Muscle of leg (tissue), 11 donors: ENCODE data around the gene CAND2. TPM values are rescaled to one million over a fixed set of nuclear protein-coding genes. Genes with fewer than 3 reads are reported as not detected.
"Not testable (repeated sequence)": the region's sequence is repeated elsewhere in the genome, so short reads cannot be mapped to it uniquely, and the experiment has no call there.

Experiments
- DNase-seq: peaks from one replicate; pipeline ENCODE4 v3.0.0; 2013
- H3K27ac ChIP-seq: one replicate; pipeline ENCODE4 v1.5.1; 2013; ENCODE audit warnings: mild to moderate bottlenecking, low read length, control low read depth
- H3K27me3 ChIP-seq: one replicate; pipeline ENCODE4 v1.6.1; 2013; ENCODE audit warnings: low read length; ENCODE audit not compliant: control insufficient read depth, insufficient read depth
- H3K36me3 ChIP-seq: one replicate; pipeline ENCODE4 v1.6.1; 2013; ENCODE audit warnings: low read length; ENCODE audit not compliant: control insufficient read depth, insufficient read depth
- H3K4me1 ChIP-seq: one replicate; pipeline ENCODE4 v1.6.1; 2013; ENCODE audit warnings: low read length; ENCODE audit not compliant: control insufficient read depth, insufficient read depth
- H3K4me3 ChIP-seq: one replicate; pipeline ENCODE4 v1.5.1; 2013; ENCODE audit warnings: low read length, control low read depth
- H3K9me3 ChIP-seq: replicated peaks from 2 replicates; pipeline ENCODE4 v1.6.1; 2013; ENCODE audit warnings: low read depth, low read length; ENCODE audit not compliant: control insufficient read depth
- WGBS: methylation state at CpG from one replicate; pipeline ENCODE4 v1.1.5; 2013; ENCODE audit warnings: missing lambda C conversion rate; ENCODE audit not compliant: insufficient coverage; 5-methylcytosine and 5-hydroxymethylcytosine counted together
- polyA plus RNA-seq, 8 donors: library from polyadenylated mRNA; unstranded; fragments of 120-200 nt; gene quantifications; one replicate each; pipeline versions ENCODE4 v1.2.1 to v1.2.3, GENCODE V29; 2013; ENCODE audit warnings: inconsistent platforms in 1 of 8, low replicate concordance in 1 of 8; ENCODE audit not compliant: insufficient read length in 8 of 8, insufficient read depth in 1 of 8
- total RNA-seq: library from RNA; stranded (reverse); fragments of 120-200 nt; gene quantifications from one replicate; pipeline ENCODE4 v1.2.4, GENCODE V29; 2013

CAND2 gene
- total and polyA plus RNA-seq, 9 donors, result 27.2 to 46.4 (median 35.2) TPM

DNA sequence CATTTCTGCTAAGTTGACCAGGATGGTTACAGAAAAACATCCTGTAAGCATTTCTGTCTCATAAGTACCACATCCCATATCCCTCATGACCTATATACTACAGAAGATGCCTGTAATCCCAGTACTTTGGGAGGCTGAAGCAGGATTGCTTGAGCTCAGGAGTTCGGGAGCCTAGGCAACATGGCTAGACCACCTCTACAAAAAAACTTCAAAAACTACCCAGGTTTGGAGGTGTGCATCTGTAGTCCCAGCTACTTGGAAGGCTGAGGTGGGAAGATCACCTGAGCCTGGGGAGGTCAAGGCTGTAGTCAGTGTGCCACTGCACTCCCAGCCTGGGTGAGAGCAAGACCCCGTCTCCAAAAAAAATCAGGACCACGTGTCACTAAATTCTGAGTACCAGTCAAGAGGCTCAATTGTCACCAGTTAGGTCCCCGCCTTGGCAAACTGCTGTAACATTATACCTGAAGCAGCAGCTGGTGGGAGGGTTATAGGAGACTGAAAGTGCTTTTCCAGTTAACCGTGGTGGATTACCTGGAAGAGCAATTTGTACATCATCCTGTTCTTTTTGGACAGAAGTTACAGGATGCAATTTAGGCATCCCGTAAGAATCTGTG, 38.7 kb downstream of the CAND2 start:
- H3K4me1 ChIP-seq, result peaks cover 21% of the 10 kb centered on the region
- no peak overlapping the region for H3K27ac ChIP-seq
- DNase-seq, result no peak
- 89% methylated on average over 3 of the region's 6 CpGs for WGBS
- H3K4me3 ChIP-seq, result no peak overlapping the region
- H3K27me3 ChIP-seq, result no peaks in the 10 kb centered on the region
- H3K36me3 ChIP-seq, result peaks cover 95% of the 10 kb centered on the region
- no peaks in the 10 kb centered on the region for H3K9me3 ChIP-seq

DNA sequence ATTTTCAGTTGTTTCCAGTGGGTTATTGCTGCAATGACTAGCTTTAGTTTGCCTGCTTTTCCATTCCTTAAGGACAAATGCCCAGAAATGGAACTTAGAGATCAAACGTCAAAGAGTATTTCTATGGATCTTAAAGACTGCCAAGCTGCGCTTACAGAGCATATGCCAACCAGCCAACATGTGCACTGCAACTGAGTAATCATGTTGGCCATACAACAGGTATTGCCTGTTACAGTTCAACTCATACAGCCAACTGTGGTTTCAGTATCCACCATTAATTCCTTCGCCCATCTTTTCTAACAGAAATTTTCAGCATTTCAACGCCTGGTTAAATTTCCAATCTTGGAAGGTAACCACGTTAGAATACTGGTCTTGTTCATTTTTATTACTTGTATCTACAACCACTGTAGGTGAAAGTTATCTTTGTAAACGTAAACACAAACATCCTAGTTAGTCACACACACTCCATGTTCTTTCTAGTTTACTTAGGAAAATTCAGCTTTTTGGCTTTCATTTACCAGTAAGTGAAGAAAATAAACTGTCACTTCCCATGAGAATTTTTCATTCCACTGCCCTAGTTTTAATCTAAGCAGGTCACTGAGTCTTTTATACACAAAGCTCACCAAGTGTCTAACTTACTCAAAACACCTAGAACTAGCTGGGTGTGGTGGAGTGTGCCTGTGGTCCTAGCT, 41.0 kb downstream of the CAND2 start:
- H3K9me3 ChIP-seq, result no peaks in the 10 kb centered on the region
- no peaks in the 10 kb centered on the region for H3K27me3 ChIP-seq
- peaks cover 25% of the 10 kb centered on the region for H3K4me1 ChIP-seq
- 85% methylated on average over 2 of the region's 6 CpGs for WGBS
- no peak overlapping the region for H3K27ac ChIP-seq
- no peak overlapping the region for H3K4me3 ChIP-seq
- peaks cover 76% of the 10 kb centered on the region for H3K36me3 ChIP-seq
- DNase-seq, result no peak

DNA sequence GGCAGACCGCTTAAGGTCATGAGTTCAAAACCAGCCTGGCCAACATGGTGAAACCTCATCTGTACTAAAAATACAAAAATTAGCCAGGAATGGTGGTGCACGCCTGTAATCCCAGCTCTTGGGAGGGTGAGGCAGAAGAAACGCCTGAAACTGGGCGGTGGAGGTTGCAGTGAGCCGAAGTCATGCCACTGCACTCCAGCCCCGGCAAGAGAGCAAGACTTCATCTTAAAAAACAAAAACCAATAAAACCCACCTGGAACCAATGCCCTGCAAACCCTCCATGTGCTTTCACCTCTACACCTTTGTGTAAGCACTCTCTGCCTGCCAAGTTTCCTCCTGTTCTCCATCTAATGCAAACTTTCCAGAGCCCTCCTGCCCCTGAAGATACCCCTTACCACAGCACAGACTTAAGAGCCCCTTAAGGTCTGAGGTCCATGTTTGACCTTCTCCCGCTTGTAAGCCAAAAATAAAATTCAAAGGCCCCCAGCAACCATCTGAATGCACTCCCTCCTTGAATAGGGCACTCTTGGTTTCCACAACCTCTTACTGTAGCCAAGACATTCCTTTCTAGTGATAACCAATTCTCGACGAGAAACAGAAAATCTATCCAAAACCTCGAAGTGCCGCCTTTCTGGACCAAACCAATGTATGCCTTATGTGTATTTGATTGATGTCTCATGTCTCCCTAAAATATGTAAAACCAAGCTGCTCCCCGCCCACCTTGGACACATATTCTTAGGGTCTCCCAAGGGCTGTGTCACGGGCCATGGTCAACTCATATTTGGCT, 41.9 kb downstream of the CAND2 start:
- Histone ChIP-seq H3K36me3 (peaks cover 67% of the 10 kb centered on the region), H3K27me3 (no peaks in the 10 kb centered on the region), H3K4me3 (no peak overlapping the region), H3K9me3 (no peaks in the 10 kb centered on the region), H3K4me1 (peaks cover 25% of the 10 kb centered on the region), H3K27ac (no peak overlapping the region)
- DNase-seq, result no peak
- 68% methylated on average over 5 of the region's 13 CpGs for WGBS

DNA sequence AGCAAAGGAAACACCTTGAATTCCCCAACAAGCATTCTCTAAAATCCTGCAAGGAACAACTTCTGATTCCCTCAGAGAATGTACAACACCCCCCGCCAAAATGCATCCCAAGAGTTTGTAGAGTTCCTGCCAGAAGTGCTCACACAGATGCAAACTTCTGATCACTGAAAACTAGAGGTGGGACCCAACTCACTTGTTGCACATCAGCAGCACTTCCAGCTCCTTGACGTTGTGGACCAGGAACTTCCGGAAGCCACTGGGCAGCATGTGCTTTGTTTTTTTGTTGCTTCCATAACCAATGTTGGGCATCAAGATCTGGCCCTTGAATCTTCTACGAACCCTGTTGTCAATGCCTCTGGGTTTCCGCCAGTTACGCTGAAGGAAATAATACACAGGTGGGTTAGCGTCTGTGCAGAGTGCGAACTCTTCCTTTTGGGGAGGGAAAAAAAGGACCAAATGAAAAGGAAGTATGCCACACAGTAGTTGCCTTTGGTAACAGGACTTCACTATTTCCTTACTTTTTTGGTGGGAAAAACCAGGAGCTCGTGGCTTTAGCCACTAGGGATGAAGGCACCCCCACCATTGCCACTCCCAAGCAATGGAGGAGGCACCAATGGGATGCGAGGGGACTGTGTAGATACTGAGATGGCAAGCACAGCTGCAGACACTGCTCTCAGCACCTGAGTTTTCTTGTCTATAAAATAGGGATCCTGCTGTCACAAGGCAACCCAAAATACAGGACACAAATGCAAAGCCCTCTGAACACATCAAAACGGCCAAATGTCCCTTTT, 42.9 kb downstream of the CAND2 start:
- WGBS, result 61% methylated on average over 4 of the region's 11 CpGs
- Histone ChIP-seq H3K27ac (no peak overlapping the region), H3K4me3 (peak overlapping the region; percentile 95), H3K9me3 (no peaks in the 10 kb centered on the region), H3K36me3 (peaks cover 57% of the 10 kb centered on the region), H3K4me1 (peaks cover 25% of the 10 kb centered on the region), H3K27me3 (no peaks in the 10 kb centered on the region)
- DNase-seq, result no peak

DNA sequence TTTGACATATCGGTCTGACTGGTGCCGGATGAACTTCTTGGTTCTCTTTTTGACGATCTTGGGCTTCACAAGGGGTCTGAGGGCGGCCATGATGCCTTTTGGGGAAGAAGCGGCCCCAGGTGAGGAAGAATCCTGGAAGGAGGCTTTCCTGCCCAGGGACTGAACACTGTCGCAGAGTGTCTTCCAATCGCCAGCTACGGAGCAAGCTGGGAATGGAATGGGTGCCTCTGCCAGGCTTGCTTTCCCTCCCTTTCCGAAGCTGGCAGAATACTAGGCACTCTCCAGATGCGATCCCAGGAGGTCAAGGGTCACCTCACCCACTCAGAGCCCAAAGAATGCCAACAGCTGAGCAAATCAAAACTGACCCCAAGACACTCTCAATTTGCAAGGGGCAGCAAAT, 43.7 kb downstream of the CAND2 start:
- peaks cover 50% of the 10 kb centered on the region for H3K36me3 ChIP-seq
- H3K4me3 ChIP-seq, result peak overlapping the region; percentile 95
- peaks cover 24% of the 10 kb centered on the region for H3K4me1 ChIP-seq
- not testable (repeated sequence) for DNase-seq, H3K9me3 ChIP-seq, H3K27me3 ChIP-seq
- peak overlapping the region; percentile 91 for H3K27ac ChIP-seq
- WGBS, result 39% methylated on average over 4 of the region's 10 CpGs

DNA sequence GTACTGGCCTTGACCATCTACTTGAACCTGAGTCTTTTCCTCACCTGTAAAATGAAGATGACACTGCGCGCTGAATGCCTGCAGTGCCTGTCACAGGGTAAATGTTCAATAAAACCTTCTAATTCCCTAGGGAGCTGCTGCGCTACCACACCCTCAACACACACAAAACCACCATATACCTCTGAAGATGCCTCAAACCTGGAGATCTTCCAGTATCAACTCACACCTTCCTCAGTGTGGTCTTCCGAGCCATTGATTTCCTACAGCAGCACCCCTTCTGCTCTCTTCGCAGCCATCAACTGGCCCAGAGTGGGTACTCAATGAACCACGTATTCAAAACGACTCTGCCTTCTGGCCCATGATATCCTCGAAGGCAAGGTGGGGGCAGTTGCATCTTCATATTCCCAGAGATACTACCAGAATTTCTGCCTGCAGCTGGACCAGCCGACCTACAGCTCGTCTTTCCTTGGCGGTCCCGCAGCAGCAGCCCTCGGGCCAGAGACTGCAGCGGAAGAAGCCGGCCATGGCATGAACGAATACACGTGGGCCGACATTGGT, 44.2 kb downstream of the CAND2 start:
- H3K36me3 ChIP-seq, result peaks cover 44% of the 10 kb centered on the region
- peak overlapping the region; percentile 91 for H3K27ac ChIP-seq
- H3K27me3 ChIP-seq, result no peaks in the 10 kb centered on the region
- H3K4me3 ChIP-seq, result peak overlapping the region; percentile 95
- DNase-seq, result no peak
- H3K4me1 ChIP-seq, result peaks cover 21% of the 10 kb centered on the region
- no peaks in the 10 kb centered on the region for H3K9me3 ChIP-seq
- 4% methylated on average over 18 of the region's 18 CpGs for WGBS

DNA sequence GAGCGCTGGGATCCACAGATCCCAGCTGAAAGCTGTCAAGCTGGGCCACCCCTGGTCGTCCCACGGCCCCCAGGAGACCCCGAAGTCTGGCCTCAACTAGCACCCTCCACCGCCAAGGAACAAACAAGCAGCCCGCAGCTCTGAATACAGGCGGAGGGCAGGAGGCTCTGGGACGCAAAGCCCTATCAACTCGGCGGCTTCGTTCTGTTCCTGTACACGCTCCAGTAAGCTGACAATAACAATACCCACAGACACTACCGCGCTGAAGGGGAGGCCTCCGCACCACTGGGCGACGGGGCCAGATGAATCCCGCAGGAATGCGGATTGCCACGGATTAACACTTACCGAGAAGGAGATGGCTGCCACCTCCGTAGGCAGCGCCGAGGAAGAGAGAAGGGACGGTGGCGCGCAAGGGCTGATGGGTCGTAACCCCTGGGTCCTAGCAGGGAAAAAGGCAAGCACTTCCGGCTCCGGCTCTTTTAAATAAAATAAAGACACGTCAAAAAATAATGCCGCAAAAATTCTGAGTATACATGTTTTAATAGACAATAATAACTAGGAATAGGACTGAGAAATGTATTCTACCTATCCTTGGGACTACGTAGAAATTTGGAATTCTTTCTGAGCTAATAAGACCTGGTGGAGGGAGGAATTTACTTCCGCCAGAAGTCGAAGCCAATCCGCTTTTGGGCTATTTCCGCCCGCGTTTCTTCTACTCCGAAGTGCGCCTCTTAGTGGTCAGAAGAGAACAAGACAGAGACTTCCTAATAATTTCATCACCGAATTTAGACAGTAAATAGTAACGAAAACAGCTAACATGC, 44.9 kb downstream of the CAND2 start, which contains the start of gene RPL32:
RPL32 (minus strand) TSS at position 417 of the 821 bp plus-strand sequence. CDS start 1,328 bp downstream, outside the sequence.
- H3K36me3 ChIP-seq, result peaks cover 38% of the 10 kb centered on the region
- peak; percentile 99 for DNase-seq
- peak within 1 kb of the TSS; percentile 95 for H3K4me3 ChIP-seq
- WGBS, result 2% methylated on average over 24 of the region's 43 CpGs
- H3K9me3 ChIP-seq, result no peaks in the 10 kb centered on the region
- peaks cover 21% of the 10 kb centered on the region for H3K4me1 ChIP-seq
- no peaks in the 10 kb centered on the region for H3K27me3 ChIP-seq
- peak within 1 kb of the TSS; percentile 91 for H3K27ac ChIP-seq

DNA sequence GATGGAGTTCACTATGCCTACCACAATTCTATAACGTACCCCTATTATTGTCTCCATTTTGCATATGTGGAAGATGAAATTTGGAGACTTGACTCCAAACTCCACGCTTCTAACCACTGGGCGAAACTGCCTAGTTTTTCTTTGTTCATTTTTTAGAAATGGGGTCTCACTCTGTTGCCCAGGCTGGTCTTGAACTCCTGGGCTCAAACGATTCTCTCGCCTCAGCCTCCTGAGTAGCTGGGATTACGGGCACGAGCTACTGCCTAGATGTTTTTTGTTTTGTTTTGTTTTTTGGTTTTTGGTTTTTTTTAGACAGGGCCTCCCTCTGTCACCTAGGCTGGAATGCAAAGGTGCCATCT, 45.5 kb downstream of the CAND2 start:
- Histone ChIP-seq H3K4me1 (peaks cover 21% of the 10 kb centered on the region), H3K27ac (peak overlapping the region; percentile 33), H3K36me3 (peaks cover 33% of the 10 kb centered on the region), H3K27me3 (no peaks in the 10 kb centered on the region), H3K9me3 (no peaks in the 10 kb centered on the region), H3K4me3 (no peak overlapping the region)
- no peak for DNase-seq
- 75% methylated on average over 3 of the region's 7 CpGs for WGBS

DNA sequence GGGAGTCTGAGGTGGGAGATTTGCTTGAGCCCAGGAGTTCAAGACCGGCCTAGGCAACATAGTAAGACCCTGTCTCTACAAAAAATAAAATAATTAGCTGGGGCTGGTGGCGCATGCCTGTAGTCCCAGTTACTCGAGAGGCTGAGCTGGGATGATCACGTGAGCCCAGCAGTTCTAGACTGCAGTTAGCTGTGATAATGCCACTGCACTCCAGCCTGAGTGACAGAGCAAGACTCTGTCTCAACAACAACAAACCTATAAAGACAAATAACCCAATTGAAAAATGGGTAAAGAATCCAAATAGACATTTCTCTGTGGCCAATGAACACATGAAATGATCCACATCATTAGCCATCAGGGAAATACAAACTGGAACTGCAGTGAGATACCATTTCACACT, 46.0 kb downstream of the CAND2 start:
- peaks cover 28% of the 10 kb centered on the region for H3K36me3 ChIP-seq
- H3K27ac ChIP-seq, result no peak overlapping the region
- no peaks in the 10 kb centered on the region for H3K9me3 ChIP-seq
- no peak for DNase-seq
- WGBS, result no CpG with 5 or more reads among the region's 4 CpGs
- no peak overlapping the region for H3K4me3 ChIP-seq
- no peaks in the 10 kb centered on the region for H3K27me3 ChIP-seq
- H3K4me1 ChIP-seq, result peaks cover 21% of the 10 kb centered on the region
